AG20443 (cell line): ENCODE results near the gene EIF6.
"Not testable (repeated sequence)": the region's sequence is repeated elsewhere in the genome, so short reads cannot be mapped to it uniquely, and the experiment has no call there.

ENCODE experiments used
- DNase-seq: peaks from one replicate; pipeline ENCODE4 v3.0.0; 2012; ENCODE audit warnings: low spot score, mixed read lengths

EIF6 gene

GRCh38 chr20:35284267-35284991 lies at the start of gene EIF6:
Gene EIF6, minus strand, starts transcription at chr20:35284772. Its CDS starts 285 bp downstream, at chr20:35284487.
- DNase-seq, result peak; percentile 94

GRCh38 chr20:35333606-35334005 lies 49.0 kb upstream of the EIF6 start:
- no peak for DNase-seq

GRCh38 chr20:35332540-35333200 lies 48.1 kb upstream of the EIF6 start:
- DNase-seq, result no peak

- peak; percentile 63 for DNase-seq
Observed at GRCh38 chr20:35329435-35330139, 45.0 kb upstream of the EIF6 start.

- DNase-seq, result no peak
Observed at GRCh38 chr20:35328689-35329088, 44.1 kb upstream of the EIF6 start.

GRCh38 chr20:35328095-35328685 lies 43.6 kb upstream of the EIF6 start:
- DNase-seq, result no peak

GRCh38 chr20:35327074-35327976 lies 42.8 kb upstream of the EIF6 start:
- DNase-seq, result no peak

- DNase-seq, result no peak
Observed at GRCh38 chr20:35326740-35327073, 42.1 kb upstream of the EIF6 start.

- no peak for DNase-seq
Observed at GRCh38 chr20:35326021-35326739, 41.6 kb upstream of the EIF6 start.

GRCh38 chr20:35325401-35325800 lies 40.8 kb upstream of the EIF6 start:
- DNase-seq, result no peak

GRCh38 chr20:35320396-35321126 lies 36.0 kb upstream of the EIF6 start:
- DNase-seq, result peak; percentile 74

GRCh38 chr20:35319871-35320197 lies 35.3 kb upstream of the EIF6 start:
- peak; percentile 63 for DNase-seq

GRCh38 chr20:35319192-35319870 lies 34.8 kb upstream of the EIF6 start:
- no peak for DNase-seq

- DNase-seq, result peak; percentile 48
Observed at GRCh38 chr20:35318502-35319157, 34.1 kb upstream of the EIF6 start.

- DNase-seq, result no peak
Observed at GRCh38 chr20:35317416-35318210, 33.0 kb upstream of the EIF6 start.

- no peak for DNase-seq
Observed at GRCh38 chr20:35316086-35316485, 31.5 kb upstream of the EIF6 start.

GRCh38 chr20:35315632-35316020 lies 31.1 kb upstream of the EIF6 start:
- not testable (repeated sequence) for DNase-seq

GRCh38 chr20:35314816-35315631 lies 30.5 kb upstream of the EIF6 start:
- no peak for DNase-seq
